ENCODE results near the gene GABRB1.

- TF ChIP-seq ATF2 (IDR thresholded peaks at IDR 0.05; ENCODE audit: low read length) (no peak), TAF1 (IDR thresholded peaks at IDR 0.05; ENCODE audit: low read depth, low read length) (no peak), CTCF (IDR thresholded peaks at IDR 0.05; ENCODE audit: control extremely low read depth in 1 of 3, insufficient read depth in 1 of 3, low read depth in 1 of 3, low read length in 3 of 3) (no peak), POLR2A (IDR thresholded peaks at IDR 0.05; ENCODE audit: control extremely low read depth in 1 of 2, low read depth in 2 of 2, low read length in 2 of 2) (no peak), KDM1A (IDR thresholded peaks at IDR 0.05; ENCODE audit: borderline replicate concordance, low read length) (no peak), ATF3 (IDR thresholded peaks at IDR 0.05; ENCODE audit: insufficient read depth, low read depth, low read length) (no peak), USF2 (IDR thresholded peaks at IDR 0.05; ENCODE audit: low read length) (no peak), JUN (IDR thresholded peaks at IDR 0.05; ENCODE audit: low read depth, low read length) (no peak), POLR2AphosphoS5 (IDR thresholded peaks at IDR 0.05; ENCODE audit: low read depth, low read length) (no peak), SRF (IDR thresholded peaks at IDR 0.05; ENCODE audit: low read depth, low read length) (no peak), MAX (IDR thresholded peaks at IDR 0.05) (no peak), GABPA (IDR thresholded peaks at IDR 0.05; ENCODE audit: borderline replicate concordance, insufficient read depth, low read length) (no peak), BRCA1 (IDR thresholded peaks at IDR 0.05; ENCODE audit: low read depth, low read length) (no peak)
Measured at GRCh38 chr4:47390428-47391125, 359.2 kb downstream of the GABRB1 start.

All from H1 (cell line).